Urinary bladder (tissue), 4 donors: ENCODE data around the gene SERPINB13. TPM values are rescaled to one million over a fixed set of nuclear protein-coding genes. Genes with fewer than 3 reads are reported as not detected.
"Not testable (repeated sequence)": the region's sequence is repeated elsewhere in the genome, so short reads cannot be mapped to it uniquely, and the experiment has no call there.

Experiments used
- DNase-seq: peaks from one replicate; pipeline ENCODE4 v3.0.0-alpha.2; 2015; ENCODE audit errors: extremely low spot score
- H3K27ac ChIP-seq: one replicate; pipeline ENCODE4 v1.5.1; 2013; ENCODE audit warnings: low read depth, mild to moderate bottlenecking, moderate library complexity
- H3K36me3 ChIP-seq: one replicate; pipeline ENCODE4 v1.6.1; 2013; ENCODE audit warnings: mild to moderate bottlenecking, moderate library complexity; ENCODE audit not compliant: insufficient read depth
- H3K4me1 ChIP-seq: one replicate; pipeline ENCODE4 v1.6.1; 2013; ENCODE audit warnings: mild to moderate bottlenecking, moderate library complexity; ENCODE audit not compliant: insufficient read depth
- H3K4me3 ChIP-seq: one replicate; pipeline ENCODE4 v1.5.1; 2013; ENCODE audit warnings: low read depth, low read length
- WGBS: extraction: QIAGEN DNeasy Blood & Tissue Kit; methylation state at CpG from one replicate; pipeline ENCODE4 v1.1.7; 2013; 5-methylcytosine and 5-hydroxymethylcytosine counted together
- polyA plus RNA-seq: library from polyadenylated mRNA; stranded (reverse); fragments of 200-250 nt; gene quantifications from one replicate; pipeline ENCODE4 v1.2.3, GENCODE V29; 2013
- total RNA-seq: library from RNA; depleted of rRNA; stranded (reverse); fragments of >200 nt; gene quantifications from one replicate; pipeline ENCODE4 v1.2.3, GENCODE V29; 2014
- donor health status: healthy with polysubstance abuse.
- donor health status: healthy.

The SERPINB13 gene
- total and polyA plus RNA-seq, 2 donors: 1.7 TPM; not detected in 1

GRCh38 chr18:63644694-63645093, 57.6 kb downstream of the SERPINB13 start:
- 43% methylated on average over 1 of the region's 1 CpG for WGBS
- not testable (repeated sequence) for H3K4me3 ChIP-seq, H3K36me3 ChIP-seq, H3K27ac ChIP-seq, DNase-seq, H3K4me1 ChIP-seq

- DNase-seq: no peak
- H3K4me3 ChIP-seq: no peak overlapping the region
- no peaks in the 10 kb centered on the region for H3K36me3 ChIP-seq
- H3K27ac ChIP-seq: no peak overlapping the region
- H3K4me1 ChIP-seq: no peaks in the 10 kb centered on the region
Observed at GRCh38 chr18:63646936-63647335, 59.8 kb downstream of the SERPINB13 start.

- H3K27ac ChIP-seq: no peak overlapping the region
- H3K36me3 ChIP-seq: no peaks in the 10 kb centered on the region
- no peak overlapping the region for H3K4me3 ChIP-seq
- WGBS: 69% methylated on average over 7 of the region's 7 CpGs
- H3K4me1 ChIP-seq: no peaks in the 10 kb centered on the region
- no peak for DNase-seq
Observed at GRCh38 chr18:63648241-63648640, 61.1 kb downstream of the SERPINB13 start.

Other genes starting within 250 kb of the SERPINB13 start
- gene KDSR, start 220.1 kb upstream of the SERPINB13 start, total RNA-seq: 35.8 TPM
- 47.7 TPM for gene KDSR, start 220.1 kb upstream of the SERPINB13 start, polyA plus RNA-seq
- 67.8 TPM for gene VPS4B, start 164.9 kb upstream of the SERPINB13 start, total RNA-seq
- 27.1 TPM for gene VPS4B, start 164.9 kb upstream of the SERPINB13 start, polyA plus RNA-seq
- gene SERPINB5, start 110.4 kb upstream of the SERPINB13 start, total RNA-seq: 27.1 TPM
- 5.6 TPM for gene SERPINB5, start 110.4 kb upstream of the SERPINB13 start, polyA plus RNA-seq
- not detected for gene SERPINB12, start 45.0 kb upstream of the SERPINB13 start, total RNA-seq
- not detected for gene SERPINB12, start 45.0 kb upstream of the SERPINB13 start, polyA plus RNA-seq
- not detected for gene SERPINB4, start 56.9 kb downstream of the SERPINB13 start, total RNA-seq
- gene SERPINB4, start 56.9 kb downstream of the SERPINB13 start, polyA plus RNA-seq: not detected
- gene SERPINB3, start 74.5 kb downstream of the SERPINB13 start, total RNA-seq: 0.16 TPM
- gene SERPINB3, start 74.5 kb downstream of the SERPINB13 start, polyA plus RNA-seq: not detected
- 3.5 TPM for gene SERPINB11, start 115.6 kb downstream of the SERPINB13 start, total RNA-seq
- gene SERPINB11, start 115.6 kb downstream of the SERPINB13 start, polyA plus RNA-seq: not detected
- gene SERPINB7, start 188.1 kb downstream of the SERPINB13 start, total RNA-seq: not detected
- gene SERPINB7, start 188.1 kb downstream of the SERPINB13 start, polyA plus RNA-seq: not detected